Osteocyte (in vitro differentiated cells): ENCODE measurements around the gene PDGFC. TPM values are rescaled to one million over a fixed set of nuclear protein-coding genes. Genes with fewer than 3 reads are reported as not detected.

Experiments used
- DNase-seq: peaks from one replicate; pipeline ENCODE4 v3.0.0; 2021; ENCODE audit warnings: mixed read lengths; ENCODE audit not compliant: unreplicated experiment; ENCODE audit errors: extremely low spot score
- H3K27ac Mint-ChIP-seq: one replicate; pipeline ENCODE4 v1.8.0; 2021; ENCODE audit warnings: mild to moderate bottlenecking, mixed read lengths; ENCODE audit not compliant: unreplicated experiment
- H3K27me3 Mint-ChIP-seq: one replicate; pipeline ENCODE4 v1.8.0; 2021; ENCODE audit warnings: mixed read lengths; ENCODE audit not compliant: unreplicated experiment
- H3K36me3 Mint-ChIP-seq: one replicate; pipeline ENCODE4 v1.8.0; 2021; ENCODE audit warnings: mixed read lengths; ENCODE audit not compliant: unreplicated experiment
- H3K4me1 Mint-ChIP-seq: one replicate; pipeline ENCODE4 v1.8.0; 2021; ENCODE audit warnings: mixed read lengths; ENCODE audit not compliant: unreplicated experiment
- H3K4me3 Mint-ChIP-seq: one replicate; pipeline ENCODE4 v1.8.0; 2021; ENCODE audit warnings: mild to moderate bottlenecking, moderate library complexity, mixed read lengths; ENCODE audit not compliant: unreplicated experiment
- H3K9me3 Mint-ChIP-seq: one replicate; pipeline ENCODE4 v1.8.0; 2021; ENCODE audit warnings: mixed read lengths; ENCODE audit not compliant: unreplicated experiment
- CTCF ChIP-seq: fragments of 200-600 bp; sonication (generic); IDR thresholded peaks from 2 replicates; pipeline ENCODE4 v1.5.0; 2021; ENCODE audit warnings: antibody characterized with exemption, mild to moderate bottlenecking, moderate library complexity
- total RNA-seq: library from RNA; stranded (reverse); gene quantifications from 2 replicates; pipeline ENCODE4 v1.2.1, GENCODE V29; 2021

Gene PDGFC
- total RNA-seq, 1 donor from 2014 or later: 25.4 TPM

- Mint-ChIP-seq H3K27ac (no peak overlapping the region), H3K4me3 (no peak overlapping the region), H3K4me1 (peaks cover 7% of the 10 kb centered on the region), H3K9me3 (peaks cover 4% of the 10 kb centered on the region), H3K36me3 (peaks cover 4% of the 10 kb centered on the region), H3K27me3 (no peaks in the 10 kb centered on the region)
- TF ChIP-seq CTCF: no peak
- no peak for DNase-seq
Observed at GRCh38 chr4:156889616-156890594, 81.7 kb downstream of the PDGFC start.

- H3K27me3 Mint-ChIP-seq: no peaks in the 10 kb centered on the region
- H3K9me3 Mint-ChIP-seq: peaks cover 4% of the 10 kb centered on the region
- H3K36me3 Mint-ChIP-seq: peaks cover 4% of the 10 kb centered on the region
- DNase-seq: no peak
- TF ChIP-seq CTCF: no peak
- H3K4me3 Mint-ChIP-seq: no peak overlapping the region
- no peak overlapping the region for H3K27ac Mint-ChIP-seq
- H3K4me1 Mint-ChIP-seq: peaks cover 7% of the 10 kb centered on the region
Observed at GRCh38 chr4:156888762-156889161, 82.8 kb downstream of the PDGFC start.

- H3K4me1 Mint-ChIP-seq: peaks cover 7% of the 10 kb centered on the region
- peaks cover 4% of the 10 kb centered on the region for H3K9me3 Mint-ChIP-seq
- H3K27me3 Mint-ChIP-seq: no peaks in the 10 kb centered on the region
- H3K4me3 Mint-ChIP-seq: no peak overlapping the region
- no peak overlapping the region for H3K27ac Mint-ChIP-seq
- no peak for TF ChIP-seq CTCF
- H3K36me3 Mint-ChIP-seq: peaks cover 4% of the 10 kb centered on the region
- no peak for DNase-seq
Observed at GRCh38 chr4:156886481-156886880, 85.1 kb downstream of the PDGFC start.

- H3K27ac Mint-ChIP-seq: no peak overlapping the region
- DNase-seq: no peak
- peaks cover 4% of the 10 kb centered on the region for H3K9me3 Mint-ChIP-seq
- H3K4me3 Mint-ChIP-seq: no peak overlapping the region
- H3K27me3 Mint-ChIP-seq: no peaks in the 10 kb centered on the region
- H3K36me3 Mint-ChIP-seq: peaks cover 4% of the 10 kb centered on the region
- H3K4me1 Mint-ChIP-seq: peaks cover 7% of the 10 kb centered on the region
- no peak for TF ChIP-seq CTCF
Observed at GRCh38 chr4:156885374-156885773, 86.2 kb downstream of the PDGFC start.

- H3K36me3 Mint-ChIP-seq: peaks cover 7% of the 10 kb centered on the region
- no peak overlapping the region for H3K4me3 Mint-ChIP-seq
- TF ChIP-seq CTCF: no peak
- H3K27me3 Mint-ChIP-seq: no peaks in the 10 kb centered on the region
- no peak for DNase-seq
- H3K27ac Mint-ChIP-seq: no peak overlapping the region
- peaks cover 14% of the 10 kb centered on the region for H3K4me1 Mint-ChIP-seq
- peaks cover 4% of the 10 kb centered on the region for H3K9me3 Mint-ChIP-seq
Observed at GRCh38 chr4:156884183-156884582, 87.4 kb downstream of the PDGFC start.
